Esophagus muscularis mucosa (tissue), 4 donors: Measurements from ENCODE around the gene QPRT. TPM values are rescaled to one million over a fixed set of nuclear protein-coding genes. Genes with fewer than 3 reads are reported as not detected.
"Not testable (repeated sequence)": the region's sequence is repeated elsewhere in the genome, so short reads cannot be mapped to it uniquely, and the experiment has no call there.

ENCODE experiments used
- DNase-seq: peaks from one replicate; pipeline ENCODE4 v3.0.0-alpha.2; 2017; ENCODE audit errors: extremely low spot score
- H3K27ac ChIP-seq, 4 donors: fragments of 200-600 bp; sonication (generic); replicated peaks in 1 of 4; 1 replicate in 3 of 4; 2 replicates in 1 of 4; pipeline ENCODE4 v1.5.1; 2016 to 2019; ENCODE audit warnings: mild to moderate bottlenecking in 1 of 4
- H3K27me3 ChIP-seq, 4 donors: fragments of 200-600 bp; sonication (generic); one replicate each; pipeline versions ENCODE4 v1.5.1 to v1.6.0; 2016 to 2019
- H3K36me3 ChIP-seq, 4 donors: fragments of 200-600 bp; sonication (generic); one replicate each; pipeline ENCODE4 v1.5.1; 2016 to 2019
- H3K4me1 ChIP-seq, 4 donors: fragments of 200-600 bp; sonication (generic); one replicate each; pipeline ENCODE4 v1.5.1; 2016 to 2019
- H3K4me3 ChIP-seq, 4 donors: fragments of 200-600 bp; sonication (generic); 1 replicate in 2 of 4; 2 replicates in 2 of 4; pipeline ENCODE4 v1.5.1; 2016 to 2019; ENCODE audit warnings: mild to moderate bottlenecking in 4 of 4, moderate library complexity in 1 of 4
- H3K9me3 ChIP-seq, 4 donors: fragments of 200-600 bp; sonication (generic); 1 replicate in 3 of 4; 2 replicates in 1 of 4; pipeline ENCODE4 v1.5.1; 2016 to 2019
- CTCF ChIP-seq, 3 experiments: fragments of 200-600 bp in 2 of 3; fragments of 450-650 bp in 1 of 3; sonication (generic) in 2 of 3; IDR thresholded peaks; one replicate each; pipeline ENCODE4 v1.5.1; 2017 to 2019; ENCODE audit warnings: antibody characterized with exemption in 3 of 3, mild to moderate bottlenecking in 2 of 3, moderate library complexity in 1 of 3
- EP300 ChIP-seq: sonication (generic); formaldehyde crosslinking; IDR thresholded peaks from one replicate; pipeline ENCODE4 v1.6.1; 2017; ENCODE audit warnings: antibody characterized with exemption
- POLR2A ChIP-seq: fragments of 450-650 bp; IDR thresholded peaks from one replicate; pipeline ENCODE4 v1.6.1; 2017; ENCODE audit warnings: antibody characterized with exemption, moderate library complexity, mild to moderate bottlenecking, low read depth
- POLR2AphosphoS5 ChIP-seq, 2 donors: sonication (generic); formaldehyde crosslinking; IDR thresholded peaks; one replicate each; pipeline ENCODE4 v1.6.1; 2017; ENCODE audit warnings: antibody characterized with exemption in 2 of 2
- WGBS: methylation state at CpG from one replicate; pipeline ENCODE4 v1.1.5; 2018; 5-methylcytosine and 5-hydroxymethylcytosine counted together
- intact Hi-C: fragments of 100-400 bp; cut with DNase I; formaldehyde crosslinking; loops from one replicate; pipeline ENCODE4 v1.15.1; 2023
- total RNA-seq, 4 donors: library from RNA; depleted of rRNA; stranded (reverse); fragments of >200 nt; gene quantifications; one replicate each; pipeline versions ENCODE4 v1.1.0 to v1.2.1, GENCODE V29; 2016

QPRT gene
- total RNA-seq, 4 donors from 2014 or later = 1.7 to 5.1 (median 2.7) TPM

DNA sequence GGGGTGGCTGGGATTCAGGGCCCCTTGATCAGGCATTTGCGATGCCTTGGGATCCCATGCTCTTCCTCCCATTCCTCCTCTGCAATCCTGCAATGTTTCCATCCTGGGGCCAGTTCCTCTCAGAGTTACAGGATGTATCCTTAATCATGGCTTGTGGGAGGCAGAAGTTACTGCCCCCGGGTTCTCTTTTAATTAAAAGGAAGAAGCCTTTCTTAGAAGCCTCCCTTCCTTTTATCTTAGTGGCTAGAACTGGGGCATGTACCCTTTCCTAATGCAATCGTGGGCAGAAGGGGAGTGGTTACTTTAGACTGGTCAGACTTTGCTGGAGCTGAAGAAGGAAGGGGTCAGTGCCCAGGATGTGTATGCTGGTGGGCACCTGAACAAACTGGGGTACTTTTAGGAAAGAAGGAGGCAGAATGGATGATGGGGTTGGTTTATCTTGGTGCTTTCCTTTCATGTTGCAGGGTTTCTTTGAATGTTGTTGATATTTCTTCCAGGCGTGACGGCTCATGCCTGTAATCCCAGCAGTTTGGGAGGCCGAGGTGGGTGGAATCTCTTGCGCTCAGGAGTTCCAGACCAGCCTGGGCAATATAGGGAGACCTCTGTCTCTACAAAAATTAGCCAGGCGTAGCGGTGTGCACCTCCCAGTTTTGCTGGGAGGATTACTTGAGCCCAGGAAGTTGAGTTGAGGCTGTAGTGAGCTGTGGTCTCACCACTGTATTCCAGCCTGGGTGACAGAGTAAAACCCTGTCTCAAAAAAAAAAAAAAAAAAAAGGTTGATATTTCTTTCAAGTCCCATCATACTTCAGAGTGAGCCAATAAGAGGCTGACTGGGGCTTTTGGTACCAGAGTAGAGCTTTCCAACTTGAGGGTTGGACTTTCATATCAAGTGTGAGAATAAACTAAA lies 29.1 kb upstream of the QPRT start:
- no peak for DNase-seq
- TF ChIP-seq CTCF (IDR thresholded peaks at IDR 0.05) = no peak
- no peak for TF ChIP-seq POLR2A
- no peak for TF ChIP-seq POLR2AphosphoS5 (IDR thresholded peaks at IDR 0.05)
- no peak for TF ChIP-seq EP300
- H3K4me3 ChIP-seq = no peak overlapping the region
- no peak overlapping the region for H3K27ac ChIP-seq
- WGBS = 79% methylated on average over 9 of the region's 9 CpGs
- no peaks in the 10 kb centered on the region for H3K36me3 ChIP-seq
- intact Hi-C loops = no loop called here
- no peaks in the 10 kb centered on the region for H3K9me3 ChIP-seq
- no peaks in the 10 kb centered on the region for H3K27me3 ChIP-seq
- no peaks in the 10 kb centered on the region for H3K4me1 ChIP-seq

- Histone ChIP-seq H3K9me3 (no peaks in the 10 kb centered on the region), H3K4me1 (no peaks in the 10 kb centered on the region), H3K27me3 (no peaks in the 10 kb centered on the region), H3K27ac (no peak overlapping the region), H3K4me3 (no peak overlapping the region), H3K36me3 (no peaks in the 10 kb centered on the region)
- intact Hi-C loops = no loop called here
- TF ChIP-seq EP300 = no peak
- no peak for TF ChIP-seq POLR2A
- TF ChIP-seq CTCF (IDR thresholded peaks at IDR 0.05) = no peak
- TF ChIP-seq POLR2AphosphoS5 (IDR thresholded peaks at IDR 0.05) = no peak
- DNase-seq = no peak
- WGBS = 94% methylated on average over 2 of the region's 2 CpGs
These were observed 28.2 kb upstream of the QPRT start for GRCh38 chr16:29650771-29651170.

DNA sequence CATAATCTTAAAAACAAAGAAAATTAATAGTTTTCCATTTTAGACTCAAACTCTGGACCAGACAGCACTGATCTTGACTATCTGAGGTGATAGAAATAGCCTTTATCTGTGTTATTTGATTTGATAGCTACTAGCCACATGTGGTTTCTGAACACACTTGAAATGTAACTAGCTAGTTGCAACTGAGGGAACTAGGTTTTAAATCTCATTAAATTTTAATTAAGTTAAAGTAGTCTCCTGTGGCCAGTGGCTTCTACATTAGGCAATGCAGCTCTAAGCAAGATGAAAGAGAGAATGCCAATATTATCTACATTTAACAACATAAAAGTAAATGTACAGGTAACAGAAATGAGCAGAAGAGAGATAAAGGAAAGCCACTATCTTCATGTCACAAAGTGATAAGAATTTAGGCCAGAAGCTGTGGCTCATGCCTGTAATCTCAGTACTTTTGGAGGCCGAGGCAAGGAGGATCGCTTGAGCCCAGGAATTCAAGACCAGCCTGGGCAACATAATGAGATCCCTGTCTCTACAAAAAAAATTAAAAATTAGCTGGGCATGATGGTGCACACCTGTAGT lies 27.1 kb upstream of the QPRT start:
- Histone ChIP-seq H3K9me3 (no peaks in the 10 kb centered on the region), H3K36me3 (no peaks in the 10 kb centered on the region), H3K4me3 (no peak overlapping the region), H3K27ac (no peak overlapping the region), H3K4me1 (no peaks in the 10 kb centered on the region), H3K27me3 (no peaks in the 10 kb centered on the region)
- 96% methylated on average over 2 of the region's 2 CpGs for WGBS
- TF ChIP-seq CTCF (IDR thresholded peaks at IDR 0.05) (no peak), POLR2A (no peak)
- DNase-seq = no peak
- intact Hi-C loops = no loop called here

GRCh38 chr16:29653471-29653870 lies 25.5 kb upstream of the QPRT start:
- Histone ChIP-seq H3K4me1 (no peaks in the 10 kb centered on the region), H3K36me3 (no peaks in the 10 kb centered on the region), H3K27ac (no peak overlapping the region), H3K27me3 (no peaks in the 10 kb centered on the region), H3K4me3 (no peak overlapping the region), H3K9me3 (no peaks in the 10 kb centered on the region)
- 76% methylated on average over 12 of the region's 12 CpGs for WGBS
- TF ChIP-seq POLR2AphosphoS5 (IDR thresholded peaks at IDR 0.05) = no peak
- no peak for TF ChIP-seq EP300
- no peak for TF ChIP-seq CTCF (IDR thresholded peaks at IDR 0.05)
- TF ChIP-seq POLR2A = no peak
- DNase-seq = no peak
- intact Hi-C loops = no loop called here

DNA sequence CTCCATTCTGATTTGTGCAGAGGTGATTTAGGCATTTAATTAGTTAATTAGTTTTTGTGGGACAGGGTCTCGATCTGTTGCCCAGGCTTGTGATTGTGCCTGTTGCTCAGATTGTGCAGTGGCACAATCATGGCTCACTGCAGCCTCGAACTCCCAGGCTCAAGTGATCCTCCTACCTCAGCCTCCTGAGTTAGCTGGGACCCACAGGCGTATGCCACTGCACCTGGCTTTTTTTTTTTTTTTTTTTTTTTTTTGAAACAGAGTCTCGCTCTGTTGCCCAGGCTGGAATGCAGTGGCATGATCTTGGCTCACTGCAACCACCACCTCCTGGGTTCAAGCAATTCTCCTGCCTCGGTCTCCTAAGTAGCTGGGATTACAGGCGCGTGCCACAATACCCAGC lies 25.1 kb upstream of the QPRT start:
- 94% methylated on average over 7 of the region's 7 CpGs for WGBS
- H3K27me3 ChIP-seq, DNase-seq, H3K4me1 ChIP-seq, H3K9me3 ChIP-seq, H3K27ac ChIP-seq, H3K4me3 ChIP-seq, intact Hi-C loops, H3K36me3 ChIP-seq: not testable (repeated sequence)
